NT2/D1 (cell line): ENCODE data around the gene NPTXR.

Source experiments
- SUZ12 ChIP-seq: IDR thresholded peaks from 2 replicates; pipeline ENCODE4 v1.6.1; 2011; ENCODE audit not compliant: insufficient read length, insufficient read depth; ENCODE audit errors: extremely low read depth
- YY1 ChIP-seq: IDR thresholded peaks from 2 replicates; pipeline ENCODE4 v1.6.1; 2011; ENCODE audit not compliant: insufficient read length, insufficient read depth
- ZNF274 ChIP-seq: IDR thresholded peaks from 2 replicates; pipeline ENCODE4 v1.6.1; 2011; ENCODE audit warnings: mild to moderate bottlenecking, low read depth, low read length

- TF ChIP-seq SUZ12, result no peak
- TF ChIP-seq ZNF274, result no peak
- no peak for TF ChIP-seq YY1
These were observed 59.0 kb downstream of the NPTXR start for GRCh38 chr22:38784856-38785255.
